COLO668 (cell line): Measurements from ENCODE around the gene PPP1CA.
"Not testable (repeated sequence)": the region's sequence is repeated elsewhere in the genome, so short reads cannot be mapped to it uniquely, and the experiment has no call there.

Source experiments
- DNase-seq: peaks from one replicate; lab custom pipeline; 2025; ENCODE audit not compliant: unreplicated experiment; lab: John Stamatoyannopoulos, UW

The PPP1CA gene

GRCh38 chr11:67404515-67405195, 3.0 kb upstream of the PPP1CA start:
- no peak for DNase-seq

- DNase-seq, result not testable (repeated sequence)
Measured at GRCh38 chr11:67403085-67403484, 1.4 kb upstream of the PPP1CA start.

- not testable (repeated sequence) for DNase-seq
Measured at GRCh38 chr11:67402192-67402839, 658 bp upstream of the PPP1CA start.

GRCh38 chr11:67400942-67401494, 640 bp downstream of the PPP1CA start:
- no peak for DNase-seq

- no peak for DNase-seq
Measured at GRCh38 chr11:67400251-67400941, 1.3 kb downstream of the PPP1CA start.

GRCh38 chr11:67398661-67399563, 2.7 kb downstream of the PPP1CA start:
- no peak for DNase-seq

- DNase-seq, result no peak
Measured at GRCh38 chr11:67397986-67398660, 3.5 kb downstream of the PPP1CA start.

- no peak for DNase-seq
Measured at GRCh38 chr11:67397536-67397935, 4.1 kb downstream of the PPP1CA start.

- DNase-seq, result no peak
Measured at GRCh38 chr11:67396587-67397389, 4.9 kb downstream of the PPP1CA start.

- no peak for DNase-seq
Measured at GRCh38 chr11:67396259-67396581, 5.4 kb downstream of the PPP1CA start.

- DNase-seq, result no peak
Measured at GRCh38 chr11:67395555-67396258, 6.0 kb downstream of the PPP1CA start.

GRCh38 chr11:67393990-67394389, 7.7 kb downstream of the PPP1CA start:
- no peak for DNase-seq

- DNase-seq, result no peak
Measured at GRCh38 chr11:67393437-67393836, 8.2 kb downstream of the PPP1CA start.

- no peak for DNase-seq
Measured at GRCh38 chr11:67392183-67392715, 9.4 kb downstream of the PPP1CA start.

GRCh38 chr11:67391304-67392182, 10.1 kb downstream of the PPP1CA start, which contains the start of gene RAD9A:
RAD9A (plus strand) TSS chr11:67391986; CDS start chr11:67392045, 59 bp downstream.
- peak; percentile 97 for DNase-seq

- no peak for DNase-seq
Measured at GRCh38 chr11:67390947-67391303, 10.7 kb downstream of the PPP1CA start.

- peak; percentile 64 for DNase-seq
Measured at GRCh38 chr11:67389477-67389876, 12.2 kb downstream of the PPP1CA start.

GRCh38 chr11:67387518-67387917, 14.1 kb downstream of the PPP1CA start:
- no peak for DNase-seq
